ENCODE data around the gene TXNL4B.

The TXNL4B gene

GRCh38 chr16:72093448-72094265 is at the start of gene TXNL4B, which contains the start of gene DHX38:
Gene TXNL4B (minus strand): TSS chr16:72093620. CDS start chr16:72090749, 2,871 bp downstream.
Gene DHX38 (plus strand): TSS chr16:72093847. CDS start chr16:72096158, 2,311 bp downstream.
- DNase-seq, result peak; percentile 99

GRCh38 chr16:72142476-72142875 is 49.1 kb upstream of the TXNL4B start:
- no peak for DNase-seq

DNA sequence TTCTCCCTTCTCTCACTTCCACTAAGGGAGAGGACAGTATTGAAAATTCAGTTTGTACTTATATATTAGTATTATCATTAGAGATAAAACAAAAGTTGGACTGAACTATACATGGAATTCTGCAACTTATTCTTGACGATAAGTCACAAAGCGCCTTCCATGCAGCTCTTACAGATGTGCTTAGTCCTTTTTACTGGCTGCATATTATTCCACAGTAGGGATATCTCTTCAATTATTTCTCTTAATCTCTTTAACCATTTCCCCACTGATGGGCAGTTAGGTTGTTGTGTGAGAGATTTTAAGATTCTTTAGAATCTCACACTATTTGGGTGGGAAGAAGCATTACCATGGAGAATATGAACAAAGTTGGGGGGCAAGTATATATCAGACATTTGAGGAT is 46.5 kb upstream of the TXNL4B start:
- no peak for DNase-seq

DNA sequence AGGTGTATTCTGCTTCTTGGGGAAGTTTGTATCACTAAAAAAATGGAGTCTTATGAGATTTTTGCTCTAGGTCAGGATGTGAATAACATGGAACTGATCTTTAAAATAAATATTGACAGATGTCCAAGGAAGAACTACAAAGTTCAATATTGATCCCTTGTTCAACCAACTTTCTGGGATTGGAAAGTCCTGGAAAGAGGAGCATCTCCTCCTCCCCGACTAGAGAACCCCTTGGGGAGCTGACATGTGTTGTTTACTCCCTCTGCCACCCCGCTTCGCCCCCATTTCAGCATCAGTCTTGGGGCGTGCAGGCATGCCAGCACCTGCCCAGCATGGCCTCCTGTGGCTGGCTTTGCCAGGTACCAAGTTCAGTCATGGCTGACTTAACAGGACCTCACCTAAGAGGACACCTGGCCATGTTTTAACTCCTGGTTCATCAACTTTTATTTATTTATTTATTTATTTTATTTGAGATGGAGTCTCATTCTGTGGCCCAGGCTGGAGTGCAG is 44.7 kb upstream of the TXNL4B start:
- no peak for DNase-seq

DNA sequence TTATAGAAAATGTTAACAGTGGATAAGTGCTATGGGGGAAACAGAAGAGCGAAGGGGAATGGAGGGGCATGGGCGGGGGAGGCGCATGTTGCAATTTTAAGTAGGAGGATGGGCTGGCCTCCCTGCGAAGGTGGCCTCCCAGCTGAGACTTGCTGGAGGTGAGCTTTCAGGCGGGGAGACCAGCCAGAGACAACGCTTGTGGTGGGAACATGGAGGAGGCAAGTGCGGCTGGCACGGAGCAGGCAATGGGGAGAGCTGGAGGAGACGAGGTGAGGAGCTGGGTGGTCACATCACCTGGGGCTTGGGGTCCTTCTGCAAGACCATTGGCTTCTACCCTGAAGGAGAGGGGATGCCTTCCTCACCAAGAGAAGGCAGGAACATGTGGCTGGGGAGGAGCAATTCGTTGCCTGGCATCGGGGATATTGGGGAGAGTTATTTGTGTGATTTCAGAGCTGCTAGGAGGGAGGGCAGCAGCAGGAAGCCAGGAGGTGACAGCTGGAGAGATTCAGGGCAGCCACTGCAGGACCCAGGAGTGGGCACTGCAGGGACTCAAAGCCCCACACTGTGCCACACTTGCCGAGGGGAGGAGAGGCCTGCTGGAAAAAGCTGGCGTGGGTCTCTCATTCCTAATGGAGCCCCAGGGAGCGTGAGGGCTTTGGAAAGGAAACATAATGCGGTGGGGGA is 44.1 kb upstream of the TXNL4B start:
- DNase-seq, result no peak

- DNase-seq, result no peak
Observed at GRCh38 chr16:72134507-72134906, 41.1 kb upstream of the TXNL4B start.

GRCh38 chr16:72132726-72133125 is 39.3 kb upstream of the TXNL4B start:
- no peak for DNase-seq

DNA sequence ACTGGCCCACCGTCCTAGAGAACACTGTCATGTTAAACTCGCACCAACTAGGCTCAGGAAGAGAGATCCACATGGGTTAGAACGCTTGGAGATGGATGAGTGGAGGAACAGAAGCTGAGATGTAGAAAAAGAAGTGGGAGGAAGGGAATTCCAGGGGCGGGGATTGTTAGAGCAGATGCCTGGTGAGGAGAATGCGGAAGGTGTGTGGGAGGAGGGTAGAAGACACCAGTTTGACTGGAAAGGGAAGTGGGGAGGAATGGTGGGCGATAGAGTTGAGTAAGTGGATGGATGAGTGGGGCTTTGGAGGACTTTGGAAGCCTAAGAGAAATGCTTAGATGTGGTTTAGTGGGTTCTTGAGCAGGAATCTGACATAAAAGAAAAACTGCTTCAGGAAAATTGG is 37.6 kb upstream of the TXNL4B start:
- DNase-seq, result no peak

DNA sequence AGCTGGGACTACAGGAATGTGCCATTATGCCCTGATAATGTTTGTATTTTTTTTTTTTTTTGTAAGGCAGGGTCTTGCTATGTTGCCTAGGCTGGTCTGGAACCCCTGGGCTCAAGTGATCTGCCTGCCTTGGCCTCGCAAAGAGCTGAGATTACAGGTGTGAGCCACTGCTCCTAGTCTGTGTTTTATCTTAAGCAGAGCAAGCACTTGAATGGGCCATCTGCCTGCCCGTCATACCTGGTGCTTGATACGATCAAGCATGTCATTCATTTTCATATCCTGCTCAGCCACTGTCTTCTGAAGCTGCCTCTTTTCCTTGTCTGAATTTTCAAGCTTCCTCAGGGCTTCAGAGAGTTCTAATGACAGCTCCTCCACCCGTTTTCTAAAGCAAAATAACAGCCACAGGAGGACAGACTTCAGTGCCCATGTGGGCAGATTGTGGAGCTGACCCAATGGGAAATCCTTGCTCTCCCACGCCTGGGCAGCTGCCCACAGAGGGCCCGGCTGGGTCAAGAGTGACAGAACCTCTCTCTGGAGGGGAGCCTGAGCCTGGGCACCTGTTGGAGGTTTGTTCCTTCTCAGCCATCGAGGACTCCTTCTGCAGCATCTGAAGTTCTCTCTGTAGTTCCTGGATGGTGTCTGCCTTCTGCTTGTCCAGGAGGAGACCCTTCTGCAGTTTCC is 36.7 kb upstream of the TXNL4B start:
- DNase-seq, result no peak

DNA sequence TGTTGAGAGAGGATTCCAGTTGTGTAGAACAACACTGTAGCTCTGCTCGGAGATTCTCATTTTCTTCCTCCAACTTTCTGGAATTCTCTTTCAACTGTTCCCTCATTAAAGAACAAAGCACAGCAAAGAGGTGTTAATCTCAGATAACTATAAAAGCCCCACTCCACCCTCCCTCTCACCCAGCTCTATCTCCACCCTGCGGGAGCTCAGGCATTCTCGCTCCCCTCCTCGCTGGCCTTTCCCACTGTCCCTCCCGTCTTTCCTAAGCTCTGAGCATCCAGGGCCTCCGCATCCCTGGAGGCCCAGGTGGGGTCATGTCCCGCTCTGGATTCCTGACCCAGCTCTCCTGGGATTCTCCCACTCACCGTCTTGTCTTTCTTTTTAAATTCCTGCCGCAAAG is 35.3 kb upstream of the TXNL4B start:
- DNase-seq, result no peak

DNA sequence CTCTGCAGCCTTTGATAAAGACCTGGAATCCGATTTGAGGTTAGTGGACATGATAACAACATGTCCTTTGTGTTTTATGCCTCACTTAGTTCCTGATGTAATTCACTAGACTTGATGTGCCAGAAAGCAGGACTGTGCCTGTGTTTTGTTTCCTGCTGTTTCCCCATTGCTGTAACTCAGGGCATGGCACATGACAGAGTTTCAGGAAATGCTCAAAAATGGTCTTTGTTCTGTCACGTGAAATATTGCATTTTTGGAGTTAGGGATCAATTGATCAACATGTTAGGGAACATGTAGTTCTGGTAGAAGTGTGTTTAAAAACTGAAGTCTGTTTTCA is 33.0 kb upstream of the TXNL4B start:
- no peak for DNase-seq

- no peak for DNase-seq
Observed at GRCh38 chr16:72125635-72126428, 32.4 kb upstream of the TXNL4B start.

- peak; percentile 73 for DNase-seq
Observed at GRCh38 chr16:72124761-72125634, 31.6 kb upstream of the TXNL4B start.

DNA sequence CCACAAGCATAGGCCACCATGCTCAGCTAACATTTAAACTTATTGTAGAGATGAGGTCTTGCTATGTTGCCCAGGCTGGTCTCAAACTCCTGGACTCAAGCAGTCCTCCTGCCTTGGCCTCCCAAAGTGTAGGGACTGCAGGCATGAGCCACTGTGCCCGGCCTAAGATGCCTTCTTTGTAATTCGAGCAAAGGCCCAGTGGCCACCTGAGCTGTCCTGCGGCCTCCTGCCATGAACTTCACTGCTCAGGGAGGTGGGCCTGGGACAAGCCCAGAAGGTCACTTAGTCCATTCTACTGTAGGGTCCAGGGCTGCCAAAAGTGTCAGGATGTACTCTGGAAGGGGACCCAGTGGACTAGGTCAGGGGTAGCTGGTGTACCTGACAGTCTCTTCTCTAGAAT is 30.7 kb upstream of the TXNL4B start:
- DNase-seq, result no peak

DNA sequence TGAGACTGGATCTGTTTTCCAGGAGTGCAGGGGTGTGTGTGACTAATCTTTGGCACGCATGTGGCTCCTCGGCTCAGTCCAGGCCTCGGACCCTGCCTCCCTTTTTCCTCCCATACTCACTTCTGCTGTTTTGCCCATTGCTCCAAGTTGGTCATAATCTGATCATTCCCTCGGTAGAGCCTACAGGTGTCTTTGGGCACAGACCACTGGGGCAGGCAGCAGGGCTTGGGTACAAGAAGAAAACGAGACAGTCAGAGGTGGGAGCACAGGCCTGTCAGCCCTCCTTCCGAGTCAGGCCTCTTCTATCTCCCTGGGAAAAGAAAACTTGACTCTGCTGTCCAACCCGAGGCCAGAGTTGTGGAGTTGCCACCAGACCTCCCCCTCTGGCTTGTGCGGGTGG is 30.0 kb upstream of the TXNL4B start:
- DNase-seq, result no peak

GRCh38 chr16:72122916-72123315 is 29.5 kb upstream of the TXNL4B start:
- no peak for DNase-seq

- DNase-seq, result no peak
Observed at GRCh38 chr16:72122308-72122707, 28.9 kb upstream of the TXNL4B start.

- no peak for DNase-seq
Observed at GRCh38 chr16:72120026-72120425, 26.6 kb upstream of the TXNL4B start.

GRCh38 chr16:72113616-72113945 is 20.2 kb upstream of the TXNL4B start:
- DNase-seq, result no peak

DNA sequence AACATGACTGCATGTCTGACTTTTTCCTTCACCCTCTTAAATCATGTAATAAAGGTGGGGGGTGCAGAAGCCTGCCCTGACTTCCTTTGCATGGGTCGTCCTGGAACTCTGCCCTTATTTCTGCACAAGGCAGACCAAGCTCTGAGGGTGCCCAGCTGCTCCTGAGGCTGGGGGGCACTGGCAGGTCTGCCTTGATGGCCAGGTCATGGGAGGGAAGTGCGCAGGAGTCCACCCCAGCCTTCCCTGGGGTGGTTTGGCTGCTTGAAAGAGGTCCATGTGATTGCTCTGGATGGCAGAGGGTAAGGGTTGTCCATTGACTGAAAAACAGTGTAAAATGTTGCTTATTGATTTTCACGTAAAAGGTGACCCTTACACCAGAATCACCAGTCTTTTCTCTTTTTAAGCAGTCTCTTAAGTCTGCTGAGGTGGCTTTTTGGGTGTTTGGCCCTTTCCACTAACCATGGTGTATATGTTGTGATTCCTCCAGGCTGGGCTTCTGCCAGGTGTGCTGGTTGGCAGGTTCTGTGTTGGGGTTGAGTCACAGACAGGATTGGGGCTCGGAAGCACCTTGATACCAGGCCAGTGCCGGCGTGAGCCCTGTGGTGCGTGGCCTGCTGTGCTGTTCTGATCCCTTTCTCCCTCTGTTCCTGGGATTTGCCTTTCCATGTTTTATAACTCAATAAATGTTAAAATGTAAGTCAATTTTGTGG is 19.6 kb upstream of the TXNL4B start:
- no peak for DNase-seq

GRCh38 chr16:72112452-72112792 is 19.0 kb upstream of the TXNL4B start:
- DNase-seq, result no peak
